Progenitor cell of endocrine pancreas (in vitro differentiated cells): ENCODE data around the gene CDON. TPM values are rescaled to one million over a fixed set of nuclear protein-coding genes. Genes with fewer than 3 reads are reported as not detected.
A peak's percentile ranks its signal among the peaks of the same experiment; 100 is the strongest.

Source experiments
- DNase-seq: peaks from one replicate; pipeline ENCODE4 v3.0.0; 2021; ENCODE audit warnings: low spot score; ENCODE audit not compliant: unreplicated experiment
- H3K27ac Mint-ChIP-seq: 2 replicates; pipeline ENCODE4 v1.8.0; 2021; ENCODE audit warnings: mild to moderate bottlenecking, moderate library complexity, mixed read lengths
- H3K27me3 Mint-ChIP-seq: 2 replicates; pipeline ENCODE4 v1.8.0; 2021; ENCODE audit warnings: mixed read lengths
- H3K36me3 Mint-ChIP-seq: 2 replicates; pipeline ENCODE4 v1.8.0; 2022; ENCODE audit warnings: mixed read lengths; ENCODE audit not compliant: insufficient read depth
- H3K4me1 Mint-ChIP-seq: 2 replicates; pipeline ENCODE4 v1.8.0; 2021; ENCODE audit warnings: low read depth, mixed read lengths
- H3K4me3 Mint-ChIP-seq: 2 replicates; pipeline ENCODE4 v1.8.0; 2021; ENCODE audit warnings: low read depth, mild to moderate bottlenecking, moderate library complexity, mixed read lengths
- H3K9me3 Mint-ChIP-seq: 2 replicates; pipeline ENCODE4 v1.8.0; 2021; ENCODE audit warnings: low read depth, mixed read lengths
- CTCF ChIP-seq: fragments of 200-600 bp; sonication (generic); IDR thresholded peaks from one replicate; pipeline ENCODE4 v1.5.0; 2021; ENCODE audit warnings: antibody characterized with exemption, mild to moderate bottlenecking; ENCODE audit not compliant: unreplicated experiment
- total RNA-seq: library from RNA; stranded (reverse); gene quantifications from 2 replicates; pipeline ENCODE4 v1.2.1, GENCODE V29; 2021

CDON gene
- total RNA-seq, 1 donor from 2014 or later = 26.4 TPM

GRCh38 chr11:125942771-125943428 is 119.8 kb downstream of the CDON start:
- DNase-seq = no peak
- Mint-ChIP-seq H3K27ac (no peak overlapping the region), H3K36me3 (no peaks in the 10 kb centered on the region), H3K4me1 (peaks cover 7% of the 10 kb centered on the region), H3K4me3 (no peak overlapping the region), H3K9me3 (no peaks in the 10 kb centered on the region), H3K27me3 (peaks cover 14% of the 10 kb centered on the region)
- no peak for TF ChIP-seq CTCF

- peak; percentile 81 for TF ChIP-seq CTCF
- H3K27me3 Mint-ChIP-seq = peaks cover 14% of the 10 kb centered on the region
- no peak overlapping the region for H3K4me3 Mint-ChIP-seq
- peak; percentile 51 for DNase-seq
- H3K4me1 Mint-ChIP-seq = peaks cover 7% of the 10 kb centered on the region
- H3K36me3 Mint-ChIP-seq = no peaks in the 10 kb centered on the region
- no peaks in the 10 kb centered on the region for H3K9me3 Mint-ChIP-seq
- peak overlapping the region; percentile 72 for H3K27ac Mint-ChIP-seq
These were observed 120.8 kb downstream of the CDON start for GRCh38 chr11:125941619-125942611.

- no peaks in the 10 kb centered on the region for H3K36me3 Mint-ChIP-seq
- H3K9me3 Mint-ChIP-seq = no peaks in the 10 kb centered on the region
- no peak for DNase-seq
- H3K27ac Mint-ChIP-seq = peak overlapping the region; percentile 72
- TF ChIP-seq CTCF = no peak
- H3K27me3 Mint-ChIP-seq = peaks cover 14% of the 10 kb centered on the region
- H3K4me1 Mint-ChIP-seq = peaks cover 7% of the 10 kb centered on the region
- no peak overlapping the region for H3K4me3 Mint-ChIP-seq
These were observed 121.4 kb downstream of the CDON start for GRCh38 chr11:125941267-125941618.

GRCh38 chr11:125940145-125940544 is 122.5 kb downstream of the CDON start:
- Mint-ChIP-seq H3K27ac (no peak overlapping the region), H3K36me3 (no peaks in the 10 kb centered on the region), H3K9me3 (no peaks in the 10 kb centered on the region), H3K4me3 (no peak overlapping the region), H3K27me3 (peaks cover 14% of the 10 kb centered on the region), H3K4me1 (peaks cover 6% of the 10 kb centered on the region)
- DNase-seq = no peak
- TF ChIP-seq CTCF = no peak

- peaks cover 10% of the 10 kb centered on the region for H3K27me3 Mint-ChIP-seq
- H3K9me3 Mint-ChIP-seq = no peaks in the 10 kb centered on the region
- TF ChIP-seq CTCF = no peak
- peaks cover 7% of the 10 kb centered on the region for H3K4me1 Mint-ChIP-seq
- DNase-seq = no peak
- no peak overlapping the region for H3K27ac Mint-ChIP-seq
- no peak overlapping the region for H3K4me3 Mint-ChIP-seq
- H3K36me3 Mint-ChIP-seq = no peaks in the 10 kb centered on the region
These were observed 123.6 kb downstream of the CDON start for GRCh38 chr11:125939081-125939521.
